GM19463 (cell line): Measurements from ENCODE around the gene PLA2G4B.

Experiments
- ATAC-seq: cut with Tn5 transposase; IDR thresholded peaks from one replicate; pipeline ENCODE4 v1.9.1; 2021; ENCODE audit warnings: mild to moderate bottlenecking, moderate library complexity; ENCODE audit not compliant: unreplicated experiment

The PLA2G4B gene

GRCh38 chr15:41885321-41885720 is 46.7 kb downstream of the PLA2G4B start:
- ATAC-seq: no peak

- ATAC-seq: no peak
These were observed 47.2 kb downstream of the PLA2G4B start for GRCh38 chr15:41885841-41886240.

- ATAC-seq: no peak
These were observed 48.1 kb downstream of the PLA2G4B start for GRCh38 chr15:41886741-41887140.

GRCh38 chr15:41887161-41887560 is 48.5 kb downstream of the PLA2G4B start:
- no peak for ATAC-seq

GRCh38 chr15:41887893-41888292 is 49.2 kb downstream of the PLA2G4B start:
- ATAC-seq: no peak

GRCh38 chr15:41888662-41889253 is 50.1 kb downstream of the PLA2G4B start:
- ATAC-seq: no peak

- no peak for ATAC-seq
These were observed 51.5 kb downstream of the PLA2G4B start for GRCh38 chr15:41890050-41890690.

GRCh38 chr15:41891226-41891625 is 52.6 kb downstream of the PLA2G4B start:
- no peak for ATAC-seq

GRCh38 chr15:41891946-41892345 is 53.3 kb downstream of the PLA2G4B start:
- no peak for ATAC-seq

GRCh38 chr15:41892621-41893421 is 54.2 kb downstream of the PLA2G4B start:
- no peak for ATAC-seq

GRCh38 chr15:41893422-41894250 is 55.0 kb downstream of the PLA2G4B start, which contains the start of gene SPTBN5:
Gene SPTBN5 (minus strand): TSS chr15:41894053. CDS start chr15:41893497, 556 bp downstream.
- ATAC-seq: no peak

GRCh38 chr15:41894251-41894790 is 55.7 kb downstream of the PLA2G4B start:
- ATAC-seq: no peak

- ATAC-seq: peak; percentile 98
These were observed 56.3 kb downstream of the PLA2G4B start for GRCh38 chr15:41894791-41895463.

- no peak for ATAC-seq
These were observed 56.8 kb downstream of the PLA2G4B start for GRCh38 chr15:41895491-41895890.

- no peak for ATAC-seq
These were observed 57.3 kb downstream of the PLA2G4B start for GRCh38 chr15:41895957-41896356.

GRCh38 chr15:41896566-41896965 is 57.9 kb downstream of the PLA2G4B start:
- ATAC-seq: no peak

- ATAC-seq: no peak
These were observed 58.7 kb downstream of the PLA2G4B start for GRCh38 chr15:41897363-41897799.
